Fibroblast of peridontal ligament (primary cell): ENCODE measurements around the gene LINC00237.

ENCODE experiments used
- DNase-seq: peaks from one replicate; pipeline ENCODE4 v3.0.0-alpha.2; 2010; ENCODE audit errors: extremely low read depth

LINC00237 gene

GRCh38 chr20:21096321-21097043, 9.7 kb downstream of the LINC00237 start:
- DNase-seq, result no peak

DNA sequence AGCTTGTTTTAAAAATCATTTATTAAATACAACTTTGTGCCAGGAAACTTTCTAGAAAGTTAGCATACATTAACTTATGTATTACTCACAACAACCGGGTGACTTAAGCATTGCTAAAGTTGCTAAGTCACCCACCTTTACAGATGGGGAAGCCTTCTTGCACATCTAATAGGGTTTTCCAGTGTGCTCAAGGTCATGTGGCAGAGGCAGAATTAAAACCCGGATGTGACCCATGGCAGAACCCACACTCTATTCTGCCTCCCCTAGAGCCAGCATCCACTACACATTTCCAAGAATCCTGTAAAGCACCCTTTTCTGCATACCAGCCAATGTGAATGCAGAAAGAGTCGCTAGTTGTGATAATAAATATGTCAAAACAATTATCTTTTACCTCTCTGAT, 13.4 kb downstream of the LINC00237 start:
- DNase-seq, result no peak

GRCh38 chr20:21090721-21091120, 15.4 kb downstream of the LINC00237 start:
- no peak for DNase-seq

DNA sequence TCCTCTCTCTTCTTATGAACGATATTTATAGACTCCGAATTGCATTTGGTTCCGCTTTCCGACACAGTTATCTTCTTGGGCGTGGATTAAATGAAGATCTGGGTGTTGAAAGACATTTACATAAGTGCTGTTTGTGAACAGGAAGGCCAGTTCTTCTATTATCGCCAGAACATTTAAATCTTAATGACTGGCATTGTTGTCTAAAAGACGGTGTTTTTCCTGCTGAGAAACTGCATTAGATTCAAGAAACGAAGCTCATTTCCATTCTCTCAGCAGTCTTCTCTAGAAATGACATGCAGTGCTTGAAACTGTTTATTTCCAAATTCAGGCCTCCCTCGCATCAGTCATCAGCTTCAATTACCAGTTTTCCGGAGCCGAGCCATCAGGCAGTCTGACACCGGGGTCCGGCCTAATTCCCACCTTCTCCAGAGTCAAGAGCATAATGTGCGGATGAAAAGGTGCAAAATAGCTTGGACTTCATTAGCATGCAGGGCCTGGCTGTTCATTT, 16.0 kb downstream of the LINC00237 start:
- no peak for DNase-seq

DNA sequence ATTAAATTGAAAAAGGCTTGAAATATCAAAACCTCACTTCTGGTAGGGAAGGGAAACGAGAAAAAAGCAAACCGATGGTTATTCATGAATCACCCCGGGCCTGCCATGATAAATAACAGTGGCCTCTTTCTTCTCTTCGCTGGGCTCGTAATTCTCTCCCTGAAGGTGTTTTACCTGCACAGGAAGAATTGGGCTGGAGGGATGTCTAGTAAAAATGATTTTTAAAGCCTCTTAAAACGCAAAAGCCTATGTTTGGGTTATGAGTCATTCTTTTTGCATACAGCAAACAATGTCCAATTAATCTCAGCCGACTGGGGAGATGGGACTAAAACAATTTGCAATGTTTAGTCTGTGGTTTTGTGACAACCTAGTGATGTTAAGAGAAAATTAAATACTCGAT, 16.8 kb downstream of the LINC00237 start:
- DNase-seq, result no peak

- DNase-seq, result no peak
Measured at GRCh38 chr20:21087862-21088540, 18.2 kb downstream of the LINC00237 start.

DNA sequence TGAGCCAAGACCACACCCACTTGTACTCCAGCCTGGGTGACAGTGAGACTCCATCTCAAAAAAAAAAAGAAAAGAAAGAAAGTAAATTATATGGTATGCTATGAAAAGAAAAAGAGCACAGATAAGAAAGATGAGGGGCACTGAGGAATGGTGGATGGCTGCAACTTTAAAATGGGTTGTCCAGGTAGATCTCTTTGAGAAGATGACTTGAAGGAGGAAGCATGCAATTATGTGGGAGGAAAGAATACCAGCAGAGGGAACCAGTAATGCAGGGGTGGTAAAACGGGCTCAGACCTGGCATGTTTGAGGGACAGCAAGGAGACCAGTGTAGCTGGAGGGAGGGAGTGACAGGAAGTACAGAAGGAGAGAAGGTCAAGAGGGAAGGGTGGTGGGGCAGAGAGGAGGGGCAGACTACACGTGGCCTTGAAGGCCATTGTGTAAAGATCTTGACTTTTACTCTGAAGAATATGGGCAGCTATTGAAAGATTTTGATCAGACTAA, 22.3 kb downstream of the LINC00237 start:
- no peak for DNase-seq

DNA sequence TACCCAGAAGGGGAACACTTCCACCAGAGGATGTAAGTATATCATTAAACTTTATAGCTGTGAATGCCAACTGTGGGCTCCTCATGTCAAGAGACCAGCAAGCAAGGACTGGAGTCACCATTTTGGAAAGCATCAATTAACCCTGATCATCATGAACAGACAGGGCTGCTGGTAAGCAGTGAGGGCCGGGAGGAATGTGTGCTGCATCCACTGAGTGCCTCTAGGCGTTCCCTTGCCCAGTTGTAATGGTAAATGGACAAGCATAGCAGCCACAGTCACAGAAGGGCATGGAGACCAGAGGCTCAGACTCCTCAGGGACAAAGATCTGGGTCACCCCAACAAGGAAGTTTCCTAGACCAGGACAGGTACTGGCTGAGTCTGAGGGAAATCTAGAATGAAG, 23.6 kb downstream of the LINC00237 start:
- no peak for DNase-seq

DNA sequence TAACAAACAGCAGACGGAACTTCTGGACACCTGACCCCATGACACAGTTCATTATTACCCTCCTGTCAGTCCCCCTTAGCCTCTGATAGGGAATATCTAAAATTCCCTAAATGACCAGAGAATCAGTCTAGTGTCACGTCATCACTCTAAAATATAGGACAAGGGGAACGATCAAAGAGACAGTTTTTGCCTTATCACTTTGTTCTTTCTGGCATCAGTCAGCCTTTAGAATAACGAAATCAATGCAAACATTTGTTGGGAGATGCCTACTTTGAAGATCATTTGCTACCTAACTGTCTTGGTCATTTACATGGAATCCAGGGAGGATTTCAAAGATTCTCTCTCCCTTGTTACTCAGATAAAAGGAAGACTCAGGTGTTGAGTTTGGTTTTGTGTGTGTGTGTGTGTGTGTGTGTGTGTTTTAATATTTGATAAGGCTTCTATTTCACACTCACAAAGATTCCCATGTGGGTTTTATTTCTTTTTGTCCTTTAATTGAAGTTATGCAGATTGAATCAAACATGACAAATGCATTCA, 28.3 kb downstream of the LINC00237 start:
- DNase-seq, result no peak

GRCh38 chr20:21076073-21076472, 30.1 kb downstream of the LINC00237 start:
- DNase-seq, result no peak

GRCh38 chr20:21075471-21075870, 30.7 kb downstream of the LINC00237 start:
- DNase-seq, result no peak

DNA sequence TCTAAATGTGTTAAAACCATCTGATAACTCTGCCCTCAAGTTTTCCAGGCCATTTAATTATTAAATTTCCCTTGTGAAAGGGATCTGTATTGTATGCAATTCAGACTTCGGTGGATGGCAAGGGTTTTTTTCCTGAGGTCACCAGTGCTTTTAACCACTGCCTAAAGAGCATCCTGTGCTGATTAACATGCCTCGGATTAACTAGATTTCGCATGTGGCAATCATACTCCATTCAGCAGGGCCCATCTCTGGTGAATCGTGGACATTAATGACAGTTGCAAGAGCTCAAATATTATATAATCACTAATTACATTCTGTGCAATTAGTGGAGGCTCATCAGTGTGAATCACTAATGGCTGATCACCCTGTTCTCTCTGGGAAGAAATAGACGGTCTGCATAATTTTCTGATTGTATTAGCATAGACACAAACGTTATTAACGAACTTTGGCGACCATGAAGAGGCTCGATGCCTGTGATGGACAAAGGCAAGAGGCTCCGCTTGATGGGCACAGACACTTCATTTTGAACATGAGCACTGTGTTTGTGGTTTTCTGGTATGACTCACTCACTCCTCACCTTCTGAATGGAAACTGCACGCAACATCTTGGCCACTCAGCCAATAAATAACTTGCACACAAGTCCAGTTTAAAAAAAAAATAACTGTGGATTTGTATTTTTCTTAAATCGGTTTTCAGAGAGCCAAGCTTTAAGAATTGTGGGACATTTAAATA, 31.4 kb downstream of the LINC00237 start:
- no peak for DNase-seq

DNA sequence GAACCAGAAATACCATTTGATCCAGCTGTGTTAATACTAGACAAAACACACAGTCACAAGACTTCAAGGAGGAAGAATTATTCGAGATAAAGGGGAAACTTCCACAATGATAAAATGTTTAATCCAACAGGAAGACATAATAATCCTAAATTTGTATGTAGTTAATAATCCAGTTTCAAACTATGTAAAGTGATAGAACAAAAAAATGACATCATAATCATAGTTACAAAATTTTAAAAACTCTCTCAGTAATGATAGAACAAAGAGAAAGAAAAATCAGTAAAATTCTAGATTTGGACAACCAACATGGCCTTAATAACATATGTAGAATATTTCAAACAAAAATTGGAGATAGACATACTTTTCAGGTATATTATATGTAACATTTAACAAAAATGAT, 38.9 kb downstream of the LINC00237 start:
- no peak for DNase-seq

- DNase-seq, result no peak
Measured at GRCh38 chr20:21064924-21065323, 41.2 kb downstream of the LINC00237 start.

DNA sequence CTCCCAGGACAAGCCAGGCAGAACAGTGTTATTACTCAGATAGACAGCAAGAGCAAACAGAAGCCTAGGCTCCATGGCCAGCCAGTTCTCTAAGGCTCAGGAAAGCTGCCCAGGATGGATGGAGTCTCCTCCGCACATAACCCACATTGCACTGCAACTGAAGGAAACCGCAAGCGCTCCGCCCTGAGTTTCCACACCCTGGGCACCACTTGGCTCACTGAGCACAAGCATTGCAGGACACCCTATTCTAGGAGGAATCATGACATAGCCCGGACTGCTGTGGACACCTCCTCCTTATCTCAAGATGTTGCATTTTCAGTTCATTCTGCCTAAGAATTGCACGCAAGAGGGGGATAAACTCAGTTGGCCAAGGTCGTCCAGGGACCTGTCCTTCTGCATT, 42.9 kb downstream of the LINC00237 start:
- no peak for DNase-seq

- no peak for DNase-seq
Measured at GRCh38 chr20:21053002-21053762, 53.0 kb downstream of the LINC00237 start.

DNA sequence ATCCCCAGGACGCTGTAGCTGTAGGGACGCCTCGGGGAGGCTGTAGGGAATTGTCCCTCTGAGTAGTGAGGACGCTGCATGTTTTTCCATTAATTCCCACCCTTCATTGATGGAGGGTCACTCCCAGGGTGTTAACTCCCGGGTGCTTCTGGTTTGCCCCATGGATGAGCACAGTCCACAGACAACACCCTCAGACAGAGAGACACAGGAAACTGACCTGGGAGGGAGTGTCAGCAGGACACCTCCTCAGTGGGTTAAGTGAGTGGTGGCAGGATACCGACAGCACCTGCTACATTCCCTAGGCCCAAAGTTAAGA, 53.5 kb downstream of the LINC00237 start:
- DNase-seq, result no peak

- DNase-seq, result no peak
Measured at GRCh38 chr20:21052241-21052640, 53.9 kb downstream of the LINC00237 start.

GRCh38 chr20:21050710-21051109, 55.4 kb downstream of the LINC00237 start:
- no peak for DNase-seq

DNA sequence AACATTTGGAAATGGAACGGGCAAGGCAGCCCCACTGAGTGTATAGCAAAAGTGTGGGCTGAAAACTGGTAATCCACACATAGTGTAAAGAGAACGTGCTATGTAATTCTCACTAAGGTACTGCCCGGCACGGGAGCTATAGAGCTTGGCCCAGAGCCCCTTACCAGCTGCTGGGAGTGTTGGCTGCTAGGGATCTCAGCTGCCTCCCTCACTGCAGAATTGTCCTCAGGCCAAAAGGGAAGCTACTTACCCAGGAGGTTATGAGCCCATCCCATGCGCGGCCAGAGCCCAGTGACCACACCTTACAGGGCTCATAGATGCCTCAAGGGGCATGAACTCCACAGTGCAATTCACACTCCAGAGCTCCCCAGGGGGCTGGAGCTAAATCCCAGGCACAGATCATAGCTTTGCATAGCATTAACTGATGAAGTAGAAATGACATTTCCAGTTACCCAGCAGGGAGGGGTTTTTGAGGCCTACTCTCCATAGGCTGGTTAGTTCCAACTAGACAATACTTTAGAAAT, 56.8 kb downstream of the LINC00237 start:
- no peak for DNase-seq

- DNase-seq, result no peak
Measured at GRCh38 chr20:21048841-21049273, 57.3 kb downstream of the LINC00237 start.
